Measurements from ENCODE around the gene ABTB1. TPM values are rescaled to one million over a fixed set of nuclear protein-coding genes. Genes with fewer than 3 reads are reported as not detected.
A peak's percentile ranks its signal among the peaks of the same experiment; 100 is the strongest.

The ABTB1 gene
- total RNA-seq, 4 donors from 2014 or later, result 27.8 to 68.7 (median 39.3) TPM

- no peak overlapping the region for H3K4me3 ChIP-seq (ENCODE audit: low read depth, poor library complexity, severe bottlenecking)
- 80 to 84% methylated on average over 16 to 17 of the region's 17 CpGs for WGBS, 2 donors
- no peak for TF ChIP-seq CTCF (IDR thresholded peaks at IDR 0.05)
- TF ChIP-seq POLR2A (IDR thresholded peaks at IDR 0.05), result no peak
- intact Hi-C loops (cut with DNase I; ENCODE audit: low total_unique reads), result no loop called here
- no peak for DNase-seq (ENCODE audit: low spot score in 2 of 2)
Observed at GRCh38 chr3:127694467-127695215, 21.9 kb downstream of the ABTB1 start.

GRCh38 chr3:127697551-127698240 is 24.9 kb downstream of the ABTB1 start:
- TF ChIP-seq CTCF (IDR thresholded peaks at IDR 0.05) (no peak), POLR2A (IDR thresholded peaks at IDR 0.05) (no peak)
- peak; percentile 75 to 95 for DNase-seq (ENCODE audit: low spot score in 2 of 2)
- intact Hi-C loops (cut with DNase I; ENCODE audit: low total_unique reads), result no loop called here
- 41 to 56% methylated on average over 16 of the region's 16 CpGs for WGBS, 2 donors
- H3K4me3 ChIP-seq (ENCODE audit: low read depth, poor library complexity, severe bottlenecking), result no peak overlapping the region

GRCh38 chr3:127698286-127698685 is 25.5 kb downstream of the ABTB1 start:
- intact Hi-C loops (cut with DNase I; ENCODE audit: low total_unique reads), result no loop called here
- 68 to 74% methylated on average over 3 of the region's 3 CpGs for WGBS, 2 donors
- no peak for DNase-seq (ENCODE audit: low spot score in 2 of 2)
- H3K4me3 ChIP-seq (ENCODE audit: low read depth, poor library complexity, severe bottlenecking), result no peak overlapping the region
- no peak for TF ChIP-seq POLR2A (IDR thresholded peaks at IDR 0.05)
- no peak for TF ChIP-seq CTCF (IDR thresholded peaks at IDR 0.05)

GRCh38 chr3:127698691-127699415 is 26.1 kb downstream of the ABTB1 start:
- 83 to 84% methylated on average over 6 of the region's 6 CpGs for WGBS, 2 donors
- intact Hi-C loops (cut with DNase I; ENCODE audit: low total_unique reads), result no loop called here
- TF ChIP-seq CTCF (IDR thresholded peaks at IDR 0.05), result no peak
- no peak for TF ChIP-seq POLR2A (IDR thresholded peaks at IDR 0.05)
- H3K4me3 ChIP-seq (ENCODE audit: low read depth, poor library complexity, severe bottlenecking), result no peak overlapping the region
- no peak for DNase-seq (ENCODE audit: low spot score in 2 of 2)

- no peak overlapping the region for H3K4me3 ChIP-seq (ENCODE audit: low read depth, poor library complexity, severe bottlenecking)
- TF ChIP-seq CTCF (IDR thresholded peaks at IDR 0.05) (no peak), POLR2A (IDR thresholded peaks at IDR 0.05) (no peak)
- WGBS, 2 donors, result 83 to 85% methylated on average over 9 of the region's 9 CpGs
- DNase-seq (ENCODE audit: low spot score in 2 of 2), result no peak
- intact Hi-C loops (cut with DNase I; ENCODE audit: low total_unique reads), result no loop called here
Observed at GRCh38 chr3:127699416-127700300, 26.9 kb downstream of the ABTB1 start.
